ENCODE results near the gene RAB35.

Gene RAB35

GRCh38 chr12:120134307-120134980 is 17.9 kb upstream of the RAB35 start:
- Histone ChIP-seq H3K27ac (ENCODE audit: low read depth, low read length) (no peak overlapping the region), H3K9ac (ENCODE audit: low read depth in 1 of 2, low read length in 2 of 2) (no peak overlapping the region), H3K4me3 (ENCODE audit: low read depth in 1 of 2, low read length in 2 of 2) (no peak overlapping the region), H3K36me3 (ENCODE audit: control insufficient read depth in 1 of 2, insufficient read depth in 2 of 2, low read length in 2 of 2) (peaks cover 81 to 92% of the 10 kb centered on the region in 2 donors), H3K27me3 (ENCODE audit: control insufficient read depth in 1 of 2, insufficient read depth in 2 of 2, low read length in 2 of 2) (no peaks in the 10 kb centered on the region), H3K9me3 (ENCODE audit: control insufficient read depth in 1 of 2, low read length in 2 of 2) (no peaks in the 10 kb centered on the region), H3K4me1 (ENCODE audit: control insufficient read depth in 1 of 2, insufficient read depth in 2 of 2, low read length in 2 of 2) (peaks cover 7 to 16% of the 10 kb centered on the region in 2 donors)

DNA sequence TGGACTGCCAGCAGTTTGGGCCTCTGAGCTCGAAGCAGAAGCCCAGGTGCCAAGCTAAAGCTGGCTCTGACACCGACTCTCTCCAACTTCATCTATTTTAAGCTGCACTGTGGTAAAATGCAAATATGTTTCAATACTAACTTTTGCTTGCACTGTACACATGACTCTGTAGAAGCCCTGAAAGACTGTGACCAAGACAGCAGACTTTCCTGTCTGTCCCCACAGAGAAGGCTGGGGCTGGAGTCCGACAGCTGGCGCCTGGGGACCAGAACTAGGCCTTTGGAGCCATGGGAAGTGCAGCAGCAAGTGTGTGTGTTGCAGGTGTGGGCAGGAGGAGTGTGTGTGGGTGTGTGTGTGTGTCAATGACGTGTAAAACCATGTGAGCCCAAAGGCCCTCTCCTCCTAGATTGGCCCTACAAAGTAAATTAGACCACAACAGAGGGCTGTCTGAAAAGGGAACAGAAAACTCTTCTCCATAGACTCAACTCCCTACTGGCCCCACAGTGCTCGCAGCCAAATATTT is 16.4 kb upstream of the RAB35 start:
- peaks cover 79 to 93% of the 10 kb centered on the region in 2 donors for H3K36me3 ChIP-seq (ENCODE audit: control insufficient read depth in 1 of 2, insufficient read depth in 2 of 2, low read length in 2 of 2)
- H3K4me3 ChIP-seq (ENCODE audit: low read depth in 1 of 2, low read length in 2 of 2): no peak overlapping the region
- no peak overlapping the region for H3K27ac ChIP-seq (ENCODE audit: low read depth, low read length)

GRCh38 chr12:120132054-120132836 is 15.7 kb upstream of the RAB35 start:
- H3K9me3 ChIP-seq (ENCODE audit: control insufficient read depth in 1 of 2, low read length in 2 of 2): no peaks in the 10 kb centered on the region
- H3K9ac ChIP-seq (ENCODE audit: low read depth in 1 of 2, low read length in 2 of 2): no peak overlapping the region
- no peak overlapping the region for H3K27ac ChIP-seq (ENCODE audit: low read depth, low read length)
- no peak overlapping the region for H3K4me3 ChIP-seq (ENCODE audit: low read depth in 1 of 2, low read length in 2 of 2)
- no peaks in the 10 kb centered on the region for H3K27me3 ChIP-seq (ENCODE audit: control insufficient read depth in 1 of 2, insufficient read depth in 2 of 2, low read length in 2 of 2)
- H3K36me3 ChIP-seq (ENCODE audit: control insufficient read depth in 1 of 2, insufficient read depth in 2 of 2, low read length in 2 of 2): peaks cover 79 to 93% of the 10 kb centered on the region in 2 donors
- peaks cover 12 to 16% of the 10 kb centered on the region in 2 donors for H3K4me1 ChIP-seq (ENCODE audit: control insufficient read depth in 1 of 2, insufficient read depth in 2 of 2, low read length in 2 of 2)

More for the DNA sequence above, 16.4 kb upstream of the RAB35 start:
- no peak overlapping the region for H3K9ac ChIP-seq (ENCODE audit: low read depth in 1 of 2, low read length in 2 of 2)
- no peaks in the 10 kb centered on the region for H3K27me3 ChIP-seq (ENCODE audit: control insufficient read depth in 1 of 2, insufficient read depth in 2 of 2, low read length in 2 of 2)
- H3K4me1 ChIP-seq (ENCODE audit: control insufficient read depth in 1 of 2, insufficient read depth in 2 of 2, low read length in 2 of 2): peaks cover 7 to 16% of the 10 kb centered on the region in 2 donors
- H3K9me3 ChIP-seq (ENCODE audit: control insufficient read depth in 1 of 2, low read length in 2 of 2): no peaks in the 10 kb centered on the region

DNA sequence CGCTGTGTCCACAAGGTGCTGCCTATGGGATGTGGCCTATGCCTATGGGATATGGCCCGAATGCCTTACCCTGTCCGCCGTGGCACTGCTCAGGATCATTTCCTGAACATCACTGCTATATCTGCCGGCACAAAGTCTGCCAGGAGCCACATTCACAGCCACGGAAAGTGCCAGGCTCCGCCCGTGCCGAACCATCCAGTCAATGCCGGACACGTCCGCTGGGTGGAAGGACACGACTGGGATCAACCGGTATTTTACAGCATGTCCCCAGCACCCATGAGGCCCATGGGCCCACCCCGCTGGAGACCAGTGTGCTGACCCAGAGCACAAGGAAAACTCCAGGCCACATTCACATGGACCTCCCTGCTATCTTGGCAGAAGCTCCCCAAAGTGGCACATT is 14.6 kb upstream of the RAB35 start:
- Histone ChIP-seq H3K4me3 (ENCODE audit: low read depth in 1 of 2, low read length in 2 of 2) (no peak overlapping the region), H3K36me3 (ENCODE audit: control insufficient read depth in 1 of 2, insufficient read depth in 2 of 2, low read length in 2 of 2) (peaks cover 70 to 87% of the 10 kb centered on the region in 2 donors), H3K27me3 (ENCODE audit: control insufficient read depth in 1 of 2, insufficient read depth in 2 of 2, low read length in 2 of 2) (no peaks in the 10 kb centered on the region), H3K27ac (ENCODE audit: low read depth, low read length) (no peak overlapping the region), H3K9ac (ENCODE audit: low read depth in 1 of 2, low read length in 2 of 2) (no peak overlapping the region), H3K4me1 (ENCODE audit: control insufficient read depth in 1 of 2, insufficient read depth in 2 of 2, low read length in 2 of 2) (peaks cover 12 to 16% of the 10 kb centered on the region in 2 donors), H3K9me3 (ENCODE audit: control insufficient read depth in 1 of 2, low read length in 2 of 2) (no peaks in the 10 kb centered on the region)

GRCh38 chr12:120130011-120130410 is 13.5 kb upstream of the RAB35 start:
- Histone ChIP-seq H3K36me3 (ENCODE audit: control insufficient read depth in 1 of 2, insufficient read depth in 2 of 2, low read length in 2 of 2) (peaks cover 66 to 80% of the 10 kb centered on the region in 2 donors), H3K27ac (ENCODE audit: low read depth, low read length) (no peak overlapping the region), H3K4me1 (ENCODE audit: control insufficient read depth in 1 of 2, insufficient read depth in 2 of 2, low read length in 2 of 2) (peaks cover 12 to 16% of the 10 kb centered on the region in 2 donors), H3K4me3 (ENCODE audit: low read depth in 1 of 2, low read length in 2 of 2) (no peak overlapping the region), H3K9ac (ENCODE audit: low read depth in 1 of 2, low read length in 2 of 2) (no peak overlapping the region), H3K27me3 (ENCODE audit: control insufficient read depth in 1 of 2, insufficient read depth in 2 of 2, low read length in 2 of 2) (no peaks in the 10 kb centered on the region), H3K9me3 (ENCODE audit: control insufficient read depth in 1 of 2, low read length in 2 of 2) (no peaks in the 10 kb centered on the region)

DNA sequence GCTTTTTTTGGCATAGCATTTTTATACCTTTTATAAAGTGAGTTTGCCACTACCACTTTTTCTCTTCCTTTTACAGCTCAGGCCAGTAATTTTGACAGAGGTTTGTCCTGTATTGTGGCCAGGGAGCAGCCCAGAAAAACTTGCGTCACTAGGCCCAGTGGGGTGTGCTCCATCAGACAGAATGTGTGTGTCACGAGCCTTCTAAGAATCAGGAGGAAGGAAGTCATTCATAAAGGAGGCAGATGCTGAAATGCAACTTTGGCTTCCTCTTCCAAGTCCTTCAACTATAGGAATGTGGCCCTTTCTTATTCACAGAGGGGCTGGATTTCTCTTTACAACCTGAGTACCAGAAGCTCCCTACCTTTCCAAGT is 10.1 kb upstream of the RAB35 start:
- peaks cover 8 to 9% of the 10 kb centered on the region in 2 donors for H3K4me1 ChIP-seq (ENCODE audit: control insufficient read depth in 1 of 2, insufficient read depth in 2 of 2, low read length in 2 of 2)
- no peaks in the 10 kb centered on the region for H3K27me3 ChIP-seq (ENCODE audit: control insufficient read depth in 1 of 2, insufficient read depth in 2 of 2, low read length in 2 of 2)
- no peak overlapping the region for H3K4me3 ChIP-seq (ENCODE audit: low read depth in 1 of 2, low read length in 2 of 2)
- peaks cover 38 to 46% of the 10 kb centered on the region in 2 donors for H3K36me3 ChIP-seq (ENCODE audit: control insufficient read depth in 1 of 2, insufficient read depth in 2 of 2, low read length in 2 of 2)
- H3K27ac ChIP-seq (ENCODE audit: low read depth, low read length): no peak overlapping the region
- H3K9me3 ChIP-seq (ENCODE audit: control insufficient read depth in 1 of 2, low read length in 2 of 2): no peaks in the 10 kb centered on the region
- no peak overlapping the region for H3K9ac ChIP-seq (ENCODE audit: low read depth in 1 of 2, low read length in 2 of 2)

- H3K4me3 ChIP-seq (ENCODE audit: low read depth in 1 of 2, low read length in 2 of 2): no peak overlapping the region
- H3K9ac ChIP-seq (ENCODE audit: low read depth in 1 of 2, low read length in 2 of 2): no peak overlapping the region
- no peaks in the 10 kb centered on the region for H3K27me3 ChIP-seq (ENCODE audit: control insufficient read depth in 1 of 2, insufficient read depth in 2 of 2, low read length in 2 of 2)
- peaks cover 6 to 12% of the 10 kb centered on the region in 2 donors for H3K4me1 ChIP-seq (ENCODE audit: control insufficient read depth in 1 of 2, insufficient read depth in 2 of 2, low read length in 2 of 2)
- H3K36me3 ChIP-seq (ENCODE audit: control insufficient read depth in 1 of 2, insufficient read depth in 2 of 2, low read length in 2 of 2): peaks cover 31 to 40% of the 10 kb centered on the region in 2 donors
- H3K9me3 ChIP-seq (ENCODE audit: control insufficient read depth in 1 of 2, low read length in 2 of 2): no peaks in the 10 kb centered on the region
- no peak overlapping the region for H3K27ac ChIP-seq (ENCODE audit: low read depth, low read length)
These were observed 9.5 kb upstream of the RAB35 start for GRCh38 chr12:120125792-120126634.

GRCh38 chr12:120125029-120125428 is 8.5 kb upstream of the RAB35 start:
- no peak overlapping the region for H3K9ac ChIP-seq (ENCODE audit: low read depth in 1 of 2, low read length in 2 of 2)
- H3K36me3 ChIP-seq (ENCODE audit: control insufficient read depth in 1 of 2, insufficient read depth in 2 of 2, low read length in 2 of 2): peaks cover 22 to 31% of the 10 kb centered on the region in 2 donors

DNA sequence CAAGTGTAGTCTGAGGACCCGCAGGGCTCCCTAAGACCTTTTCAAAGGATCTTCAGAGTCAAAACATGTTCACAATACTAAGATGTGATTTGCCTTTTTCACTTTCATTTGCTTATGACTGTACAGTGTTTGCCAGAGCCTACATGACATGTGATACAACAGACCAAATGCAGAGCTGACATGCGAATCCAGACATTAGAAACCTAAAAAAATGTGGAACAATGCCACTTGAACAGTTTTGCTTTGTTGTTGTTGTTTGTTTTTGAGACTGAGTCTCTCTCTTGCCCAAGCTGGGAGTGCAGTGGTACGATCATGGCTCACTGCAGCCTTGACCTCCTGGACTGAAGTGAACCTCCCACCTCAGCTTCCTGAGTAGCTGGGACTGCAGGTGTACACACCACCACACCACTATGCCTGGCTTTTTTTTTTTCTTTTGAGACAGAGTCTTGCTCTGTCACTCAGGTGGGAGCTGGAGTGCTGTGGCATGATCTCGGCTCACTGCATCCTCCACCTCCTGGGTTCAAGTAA is 5.3 kb upstream of the RAB35 start:
- H3K4me1 ChIP-seq (ENCODE audit: control insufficient read depth in 1 of 2, insufficient read depth in 2 of 2, low read length in 2 of 2): peaks cover 17 to 33% of the 10 kb centered on the region in 2 donors
- H3K27me3 ChIP-seq (ENCODE audit: control insufficient read depth in 1 of 2, insufficient read depth in 2 of 2, low read length in 2 of 2): no peaks in the 10 kb centered on the region
- no peak overlapping the region for H3K4me3 ChIP-seq (ENCODE audit: low read depth in 1 of 2, low read length in 2 of 2)
- no peak overlapping the region for H3K27ac ChIP-seq (ENCODE audit: low read depth, low read length)
- H3K9ac ChIP-seq (ENCODE audit: low read depth in 1 of 2, low read length in 2 of 2): no peak overlapping the region
- peaks cover 0 to 1% of the 10 kb centered on the region in 2 donors for H3K36me3 ChIP-seq (ENCODE audit: control insufficient read depth in 1 of 2, insufficient read depth in 2 of 2, low read length in 2 of 2)
- no peaks in the 10 kb centered on the region for H3K9me3 ChIP-seq (ENCODE audit: control insufficient read depth in 1 of 2, low read length in 2 of 2)

More at GRCh38 chr12:120125029-120125428, 8.5 kb upstream of the RAB35 start:
- Histone ChIP-seq H3K4me1 (ENCODE audit: control insufficient read depth in 1 of 2, insufficient read depth in 2 of 2, low read length in 2 of 2) (peaks cover 6 to 17% of the 10 kb centered on the region in 2 donors), H3K4me3 (ENCODE audit: low read depth in 1 of 2, low read length in 2 of 2) (no peak overlapping the region), H3K9me3 (ENCODE audit: control insufficient read depth in 1 of 2, low read length in 2 of 2) (no peaks in the 10 kb centered on the region), H3K27ac (ENCODE audit: low read depth, low read length) (no peak overlapping the region), H3K27me3 (ENCODE audit: control insufficient read depth in 1 of 2, insufficient read depth in 2 of 2, low read length in 2 of 2) (no peaks in the 10 kb centered on the region)
